ENCODE results near the gene CFAP299. TPM values are rescaled to one million over a fixed set of nuclear protein-coding genes. Genes with fewer than 3 reads are reported as not detected.

Gene CFAP299
- total and polyA plus RNA-seq, 9 of the 15 experiments (the other 6 are each of a cell fraction or from before 2014, with no cell fraction given) = 0.09 to 3.0 (median 0.76) TPM

DNA sequence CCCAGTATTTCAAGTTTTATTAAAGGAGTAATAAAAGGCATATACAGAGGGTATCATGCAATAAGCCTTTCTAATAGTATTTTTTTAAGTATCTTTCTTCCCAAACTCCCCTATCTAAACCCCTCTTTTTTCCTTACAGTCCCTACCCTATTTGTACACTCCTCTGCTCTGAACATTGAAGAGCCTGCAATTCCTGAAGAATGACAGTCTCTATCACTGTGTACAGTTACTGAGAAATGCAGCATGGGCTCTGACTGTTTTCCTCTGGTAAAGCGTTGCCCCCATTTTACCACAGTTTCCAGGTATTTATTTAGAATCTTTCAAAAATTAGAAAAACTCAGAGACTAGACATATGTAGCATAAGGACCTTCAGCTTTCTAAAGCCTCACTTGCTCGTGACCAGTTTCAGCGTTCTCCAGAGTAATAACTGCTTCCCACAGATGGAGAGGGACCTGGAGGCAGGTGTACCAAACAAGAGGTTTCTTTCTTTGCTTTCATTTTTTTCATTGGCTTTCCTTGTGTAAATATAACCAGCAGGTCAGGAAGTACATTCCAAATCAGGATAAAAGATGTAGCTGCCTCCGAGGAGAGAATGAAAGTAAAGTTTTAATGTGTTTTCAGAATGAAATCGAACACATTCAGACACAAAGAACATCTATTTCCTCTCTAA, 230.8 kb downstream of the CFAP299 start:
- Histone ChIP-seq H3K9me3 (replicated peaks; ENCODE audit: control insufficient read depth, insufficient read depth, low read depth, low read length) (no peaks in the 10 kb centered on the region), H3K27ac (ENCODE audit: extremely low read depth, low read depth, low read length) (no peak overlapping the region), H3K9ac (ENCODE audit: insufficient read depth in 1 of 2, low read depth in 2 of 2, low read length in 2 of 2) (no peak overlapping the region), H2AFZ (ENCODE audit: low read depth, low read length) (no peak overlapping the region), H3K9me1 (ENCODE audit: control insufficient read depth, insufficient read depth, low read length) (no peaks in the 10 kb centered on the region), H3K36me3 (ENCODE audit: control insufficient read depth, insufficient read depth, low read length) (no peaks in the 10 kb centered on the region), H3K79me2 (ENCODE audit: control insufficient read depth, insufficient read depth, low read length) (no peaks in the 10 kb centered on the region), H3K4me3 (no peak overlapping the region), H3K27me3 (ENCODE audit: control insufficient read depth in 2 of 2, insufficient read depth in 2 of 2, low read length in 2 of 2) (no peaks in the 10 kb centered on the region), H4K20me1 (replicated peaks; ENCODE audit: control insufficient read depth, insufficient read depth, low read length) (no peaks in the 10 kb centered on the region), H3K4me2 (ENCODE audit: insufficient read depth, low read length) (no peak overlapping the region), H3K4me1 (replicated peaks in 1 of 2; ENCODE audit: control insufficient read depth in 2 of 2, insufficient read depth in 2 of 2, low read length in 2 of 2) (no peaks in the 10 kb centered on the region; a peak in 1 of 5 replicates)
- POLR2A ChIA-PET = no interaction called here
- WGBS (ENCODE audit: insufficient coverage, low coverage, missing lambda C conversion rate) = 0% methylated on average over 5 of the region's 5 CpGs
- in situ Hi-C loops (cut with MboI) = no loop called here
- TF ChIP-seq FOXK1 (CRISPR knock-in tag; IDR thresholded peaks at IDR 0.05; ENCODE audit: borderline replicate concordance) = no peak
- no peak for TF ChIP-seq NR2C2 (CRISPR knock-in tag; IDR thresholded peaks at IDR 0.05)
- no peak for TF ChIP-seq NR2C2 (tag; IDR thresholded peaks at IDR 0.05)
- no peak for TF ChIP-seq ZNF551 (CRISPR knock-in tag; IDR thresholded peaks at IDR 0.05)
- CTCF ChIA-PET (ENCODE audit: low intra/inter-chr PET ratio) = no interaction called here
- intact Hi-C loops (cut with micrococcal nuclease) = loop anchor here (10.0 kb wide), 1 partner anchor 202 kb away; no protein-coding TSS in a partner anchor
- BruUV-seq (replicated peaks) = no TSS peak
- ATAC-seq (no peak), DNase-seq (ENCODE audit: extremely low read depth in 1 of 4, low spot score in 3 of 4) (no peak), FAIRE-seq (no peak)

DNA sequence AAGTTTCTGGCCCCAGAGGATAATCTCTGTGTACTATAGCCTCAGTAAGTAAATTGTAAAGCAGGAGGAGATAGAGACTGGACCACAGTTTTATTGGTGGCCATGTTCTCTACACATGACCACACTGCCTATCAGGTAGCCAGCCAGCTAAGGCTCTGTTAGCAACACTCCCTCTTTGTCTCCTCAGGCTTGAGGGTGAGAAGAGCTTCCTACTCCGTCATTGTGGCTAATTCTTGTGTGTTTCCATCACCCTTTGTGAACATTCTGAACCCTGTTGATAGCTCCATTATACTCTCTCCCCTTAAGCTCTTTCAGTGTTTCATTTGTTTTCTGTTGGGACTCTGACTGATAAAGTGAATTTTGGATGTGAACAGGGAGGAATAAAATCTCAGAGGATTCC, 233.4 kb downstream of the CFAP299 start:
- in situ Hi-C loops (cut with MboI) = no loop called here
- TF ChIP-seq HDAC1 (IDR thresholded peaks at IDR 0.05) = no peak
- no peak for TF ChIP-seq EP300 (IDR thresholded peaks at IDR 0.05; ENCODE audit: low read length)
- TF ChIP-seq FOS (IDR thresholded peaks at IDR 0.05; ENCODE audit: extremely low read depth, insufficient read length) = no peak
- no peak for TF ChIP-seq ELF2 (CRISPR knock-in tag; IDR thresholded peaks at IDR 0.05)
- TF ChIP-seq ZNF707 (CRISPR knock-in tag; conservative IDR thresholded peaks at IDR 0.05) = no peak
- no peak for TF ChIP-seq ARID1B (IDR thresholded peaks at IDR 0.05)
- TF ChIP-seq CHD2 (IDR thresholded peaks at IDR 0.05; ENCODE audit: low read depth, low read length) = no peak
- TF ChIP-seq, protein P1, sequence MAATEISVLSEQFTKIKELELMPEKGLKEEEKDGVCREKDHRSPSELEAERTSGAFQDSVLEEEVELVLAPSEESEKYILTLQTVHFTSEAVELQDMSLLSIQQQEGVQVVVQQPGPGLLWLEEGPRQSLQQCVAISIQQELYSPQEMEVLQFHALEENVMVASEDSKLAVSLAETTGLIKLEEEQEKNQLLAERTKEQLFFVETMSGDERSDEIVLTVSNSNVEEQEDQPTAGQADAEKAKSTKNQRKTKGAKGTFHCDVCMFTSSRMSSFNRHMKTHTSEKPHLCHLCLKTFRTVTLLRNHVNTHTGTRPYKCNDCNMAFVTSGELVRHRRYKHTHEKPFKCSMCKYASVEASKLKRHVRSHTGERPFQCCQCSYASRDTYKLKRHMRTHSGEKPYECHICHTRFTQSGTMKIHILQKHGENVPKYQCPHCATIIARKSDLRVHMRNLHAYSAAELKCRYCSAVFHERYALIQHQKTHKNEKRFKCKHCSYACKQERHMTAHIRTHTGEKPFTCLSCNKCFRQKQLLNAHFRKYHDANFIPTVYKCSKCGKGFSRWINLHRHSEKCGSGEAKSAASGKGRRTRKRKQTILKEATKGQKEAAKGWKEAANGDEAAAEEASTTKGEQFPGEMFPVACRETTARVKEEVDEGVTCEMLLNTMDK (IDR thresholded peaks at IDR 0.05; ENCODE audit: borderline replicate concordance, insufficient read depth, low read depth, low read length, poor library complexity, severe bottlenecking) = no peak
- TF ChIP-seq NONO (IDR thresholded peaks at IDR 0.05; ENCODE audit: low read depth in 2 of 2, low read length in 1 of 2) = no peak
- no peak for TF ChIP-seq ZNF584 (CRISPR knock-in tag; IDR thresholded peaks at IDR 0.05; ENCODE audit: low read depth)
- no peak for TF ChIP-seq SMAD1 (IDR thresholded peaks at IDR 0.05; ENCODE audit: low read depth, low read length, partially characterized antibody)

More for the DNA sequence above, 233.4 kb downstream of the CFAP299 start:
- H3K27me3 ChIP-seq (ENCODE audit: control insufficient read depth in 2 of 2, insufficient read depth in 2 of 2, low read length in 2 of 2) = no peaks in the 10 kb centered on the region
- no peaks in the 10 kb centered on the region for H3K79me2 ChIP-seq (ENCODE audit: control insufficient read depth, insufficient read depth, low read length)
- POLR2A ChIA-PET = no interaction called here
- no peak for FAIRE-seq
- no peaks in the 10 kb centered on the region for H3K9me1 ChIP-seq (ENCODE audit: control insufficient read depth, insufficient read depth, low read length)
- H3K9me3 ChIP-seq (replicated peaks; ENCODE audit: control insufficient read depth, insufficient read depth, low read depth, low read length) = no peaks in the 10 kb centered on the region
- H3K9ac ChIP-seq (ENCODE audit: insufficient read depth in 1 of 2, low read depth in 2 of 2, low read length in 2 of 2) = no peak overlapping the region
- WGBS (ENCODE audit: insufficient coverage, low coverage, missing lambda C conversion rate) = 8% methylated on average over 1 of the region's 1 CpG
- H3K4me1 ChIP-seq (replicated peaks in 1 of 2; ENCODE audit: control insufficient read depth in 2 of 2, insufficient read depth in 2 of 2, low read length in 2 of 2) = no peaks in the 10 kb centered on the region; a peak in 1 of 5 replicates
- no peak for DNase-seq (ENCODE audit: extremely low read depth in 1 of 4, low spot score in 3 of 4)
- 0 out of 3 replicates have a peak, but pooled peaks have one; percentile 34 for ATAC-seq
- no peak overlapping the region for H2AFZ ChIP-seq (ENCODE audit: low read depth, low read length)
- no peaks in the 10 kb centered on the region for H4K20me1 ChIP-seq (replicated peaks; ENCODE audit: control insufficient read depth, insufficient read depth, low read length)
- BruUV-seq (replicated peaks) = no TSS peak
- CTCF ChIA-PET (ENCODE audit: low intra/inter-chr PET ratio) = no interaction called here
- no peak overlapping the region for H3K27ac ChIP-seq (ENCODE audit: extremely low read depth, low read depth, low read length)
- H3K4me2 ChIP-seq (ENCODE audit: insufficient read depth, low read length) = no peak overlapping the region
- H3K36me3 ChIP-seq (ENCODE audit: control insufficient read depth, insufficient read depth, low read length) = no peaks in the 10 kb centered on the region
- H3K4me3 ChIP-seq = no peak overlapping the region
- intact Hi-C loops (cut with micrococcal nuclease) = loop anchor here (10.0 kb wide), 1 partner anchor 204 kb away; no protein-coding TSS in a partner anchor

All from K562 (cell line).